ENCODE results near the gene PGM2. TPM values are rescaled to one million over a fixed set of nuclear protein-coding genes. Genes with fewer than 3 reads are reported as not detected.

Gene PGM2
- total and polyA plus RNA-seq, 12 donors: 5.9 to 16.4 (median 8.8) TPM

DNA sequence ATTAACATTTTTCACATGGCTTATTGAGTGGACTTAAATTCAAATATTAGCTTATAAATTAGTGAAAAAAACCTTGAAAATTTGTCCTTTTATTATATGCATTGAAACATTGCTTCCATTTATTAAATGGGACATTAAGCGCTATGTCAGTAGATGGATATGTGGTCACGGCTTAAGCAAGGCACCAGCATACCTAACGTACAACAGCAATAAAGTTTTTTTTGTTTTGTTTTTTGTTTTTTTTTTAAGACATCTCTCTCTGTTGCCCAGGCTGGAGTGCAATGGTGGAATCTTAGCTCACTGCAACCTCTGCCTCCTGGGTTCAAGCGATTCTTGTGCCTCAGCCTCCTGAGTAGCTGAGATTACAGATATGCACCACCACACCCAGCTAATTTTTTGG lies 31.6 kb downstream of the PGM2 start:
- peaks cover 0 to 6% (median 0%) of the 10 kb centered on the region in 9 donors for H3K4me1 ChIP-seq
- intact Hi-C loops (cut with DNase I): no loop called here
- WGBS, 2 donors: 92 to 94% methylated on average over 4 of the region's 4 CpGs
- no peak overlapping the region for H3K4me3 ChIP-seq
- TF ChIP-seq, protein P1, sequence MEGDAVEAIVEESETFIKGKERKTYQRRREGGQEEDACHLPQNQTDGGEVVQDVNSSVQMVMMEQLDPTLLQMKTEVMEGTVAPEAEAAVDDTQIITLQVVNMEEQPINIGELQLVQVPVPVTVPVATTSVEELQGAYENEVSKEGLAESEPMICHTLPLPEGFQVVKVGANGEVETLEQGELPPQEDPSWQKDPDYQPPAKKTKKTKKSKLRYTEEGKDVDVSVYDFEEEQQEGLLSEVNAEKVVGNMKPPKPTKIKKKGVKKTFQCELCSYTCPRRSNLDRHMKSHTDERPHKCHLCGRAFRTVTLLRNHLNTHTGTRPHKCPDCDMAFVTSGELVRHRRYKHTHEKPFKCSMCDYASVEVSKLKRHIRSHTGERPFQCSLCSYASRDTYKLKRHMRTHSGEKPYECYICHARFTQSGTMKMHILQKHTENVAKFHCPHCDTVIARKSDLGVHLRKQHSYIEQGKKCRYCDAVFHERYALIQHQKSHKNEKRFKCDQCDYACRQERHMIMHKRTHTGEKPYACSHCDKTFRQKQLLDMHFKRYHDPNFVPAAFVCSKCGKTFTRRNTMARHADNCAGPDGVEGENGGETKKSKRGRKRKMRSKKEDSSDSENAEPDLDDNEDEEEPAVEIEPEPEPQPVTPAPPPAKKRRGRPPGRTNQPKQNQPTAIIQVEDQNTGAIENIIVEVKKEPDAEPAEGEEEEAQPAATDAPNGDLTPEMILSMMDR (IDR thresholded peaks at IDR 0.05): no peak
- H3K9me3 ChIP-seq: no peaks in the 10 kb centered on the region
- no peak for DNase-seq
- H3K27me3 ChIP-seq: no peaks in the 10 kb centered on the region
- H3K36me3 ChIP-seq: peaks cover 0 to 99% (median 37%) of the 10 kb centered on the region in 9 donors
- ATAC-seq: no peak
- no peak overlapping the region for H3K27ac ChIP-seq

DNA sequence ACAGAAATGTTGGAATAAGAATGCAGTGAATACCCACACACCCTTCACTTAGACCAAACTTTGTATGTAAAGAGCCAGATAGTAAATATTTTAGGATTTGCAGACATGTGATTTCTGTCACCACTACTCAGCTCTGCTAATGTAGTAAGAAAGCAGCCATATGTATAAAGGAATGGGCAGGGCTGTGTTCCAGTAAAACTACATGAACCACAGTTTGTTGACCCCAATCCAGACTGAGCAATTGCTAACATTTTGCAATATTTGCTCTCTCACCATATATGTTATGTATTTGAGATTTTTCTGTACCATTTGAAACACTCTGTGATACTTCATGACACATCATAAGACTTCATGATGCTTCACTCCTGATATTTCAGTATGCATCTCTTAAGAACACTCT lies 32.4 kb downstream of the PGM2 start:
- Histone ChIP-seq H3K9me3 (no peaks in the 10 kb centered on the region), H3K27me3 (no peaks in the 10 kb centered on the region), H3K36me3 (peaks cover 0 to 96% (median 33%) of the 10 kb centered on the region in 9 donors), H3K4me1 (peaks cover 0 to 6% (median 0%) of the 10 kb centered on the region in 9 donors), H3K27ac (no peak overlapping the region), H3K4me3 (no peak overlapping the region)
- TF ChIP-seq, protein P1 (IDR thresholded peaks at IDR 0.05): no peak
- ATAC-seq (no peak), DNase-seq (no peak)
- intact Hi-C loops (cut with DNase I): no loop called here

DNA sequence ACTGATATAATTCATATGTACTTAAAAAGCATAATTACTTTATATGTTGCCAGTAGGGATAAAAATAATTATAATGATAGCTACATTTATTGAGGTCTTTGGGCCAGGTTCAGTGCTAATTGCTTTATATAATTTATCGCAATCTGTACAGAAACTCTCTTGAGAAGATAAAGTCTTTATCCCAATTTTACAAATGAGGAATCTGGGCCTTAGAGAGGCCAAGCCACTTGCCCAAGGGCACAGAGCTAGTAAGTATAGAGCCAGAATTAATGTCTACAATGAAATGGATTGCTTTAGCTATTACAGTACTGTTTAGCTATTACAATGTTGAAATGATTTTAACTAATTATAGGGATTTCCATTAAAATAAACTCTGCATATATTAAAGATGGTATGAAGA lies 33.8 kb downstream of the PGM2 start:
- ATAC-seq (no peak), DNase-seq (no peak)
- H3K4me1 ChIP-seq: peaks cover 0 to 17% (median 9%) of the 10 kb centered on the region in 9 donors
- H3K4me3 ChIP-seq: no peak overlapping the region
- TF ChIP-seq, protein P1 (IDR thresholded peaks at IDR 0.05): no peak
- H3K9me3 ChIP-seq: no peaks in the 10 kb centered on the region
- intact Hi-C loops (cut with DNase I): no loop called here
- H3K36me3 ChIP-seq: peaks cover 0 to 84% (median 33%) of the 10 kb centered on the region in 9 donors
- no peak overlapping the region for H3K27ac ChIP-seq
- WGBS, 2 donors: 91 to 95% methylated on average over 1 of the region's 1 CpG
- H3K27me3 ChIP-seq: no peaks in the 10 kb centered on the region

DNA sequence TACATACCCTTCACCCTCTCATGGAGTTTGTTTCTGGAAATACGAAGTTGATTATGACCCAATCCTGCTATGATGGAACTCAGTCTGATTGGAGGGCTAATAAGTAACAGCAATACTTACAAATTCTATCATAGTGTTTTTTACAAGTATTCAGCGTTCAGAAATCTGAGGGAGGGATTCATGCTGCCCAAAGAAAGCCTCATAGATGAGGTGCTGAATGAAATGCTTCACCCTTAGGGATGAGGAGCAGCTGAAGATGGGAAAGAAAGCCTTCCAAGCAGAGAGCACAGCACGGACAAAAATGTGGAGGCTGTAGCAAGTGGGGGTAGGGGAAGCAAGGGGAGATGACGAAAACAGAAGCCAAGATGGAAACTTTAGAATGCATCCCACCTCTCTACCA lies 36.5 kb downstream of the PGM2 start:
- Histone ChIP-seq H3K4me1 (peaks cover 3 to 30% (median 16%) of the 10 kb centered on the region in 9 donors), H3K27ac (no peak overlapping the region), H3K4me3 (no peak overlapping the region), H3K27me3 (no peaks in the 10 kb centered on the region), H3K9me3 (no peaks in the 10 kb centered on the region), H3K36me3 (peaks cover 0 to 57% (median 23%) of the 10 kb centered on the region in 9 donors)
- intact Hi-C loops (cut with DNase I): no loop called here
- ATAC-seq (no peak), DNase-seq (no peak)
- TF ChIP-seq, protein P1 (IDR thresholded peaks at IDR 0.05): no peak
- WGBS, 2 donors: 85 to 88% methylated on average over 4 of the region's 4 CpGs
